Neural crest cell (in vitro differentiated cells): Measurements from ENCODE around the gene CLCN7. TPM values are rescaled to one million over a fixed set of nuclear protein-coding genes. Genes with fewer than 3 reads are reported as not detected.

Experiments used
- DNase-seq: peaks from one replicate; pipeline ENCODE4 v3.0.0; 2021; ENCODE audit warnings: low read depth, mixed read lengths, low spot score
- H3K27ac Mint-ChIP-seq: one replicate; pipeline ENCODE4 v1.8.0; 2021; ENCODE audit warnings: mild to moderate bottlenecking, mixed read lengths; ENCODE audit not compliant: unreplicated experiment
- H3K27me3 Mint-ChIP-seq: 2 replicates; pipeline ENCODE4 v1.8.0; 2021; ENCODE audit warnings: low read depth, mild to moderate bottlenecking, mixed read lengths
- H3K36me3 Mint-ChIP-seq: 2 replicates; pipeline ENCODE4 v1.8.0; 2021; ENCODE audit warnings: low read depth, mild to moderate bottlenecking, mixed read lengths
- H3K4me1 Mint-ChIP-seq: 2 replicates; pipeline ENCODE4 v1.8.0; 2021; ENCODE audit warnings: mixed read lengths
- H3K4me3 Mint-ChIP-seq: one replicate; pipeline ENCODE4 v1.8.0; 2021; ENCODE audit warnings: mild to moderate bottlenecking, mixed read lengths
- H3K9me3 Mint-ChIP-seq: 2 replicates; pipeline ENCODE4 v1.8.0; 2021; ENCODE audit warnings: mixed read lengths
- total RNA-seq: library from RNA; stranded (reverse); gene quantifications from 2 replicates; pipeline ENCODE4 v1.2.1, GENCODE V29; 2021
- TF ChIP-seq, protein P1 (sequence below): fragments of 200-600 bp; sonication (generic); conservative IDR thresholded peaks from 2 replicates; pipeline ENCODE4 v1.5.0; 2021; ENCODE audit warnings: antibody characterized with exemption, mild to moderate bottlenecking

Gene CLCN7
- total RNA-seq, 1 donor from 2014 or later: 82.4 TPM

DNA sequence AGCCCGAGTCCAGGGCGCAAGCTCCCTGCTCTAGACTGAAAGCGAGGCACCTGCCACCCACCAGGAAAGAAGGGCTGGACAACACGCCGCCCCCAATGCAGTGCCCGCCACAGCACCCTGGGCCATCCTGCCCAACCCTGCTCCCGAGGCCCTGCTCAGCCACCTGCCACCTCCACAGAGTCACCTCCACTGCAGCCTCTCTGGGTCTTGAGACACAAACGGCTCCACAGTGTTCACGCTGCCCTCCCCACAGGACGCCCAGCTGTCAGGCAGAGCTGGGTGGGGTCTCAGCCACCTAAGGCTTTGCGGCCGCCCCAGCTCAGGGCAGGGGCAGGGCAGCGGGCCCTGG is 9.3 kb downstream of the CLCN7 start:
- H3K27ac Mint-ChIP-seq: no peak overlapping the region
- H3K4me1 Mint-ChIP-seq: peaks cover 4% of the 10 kb centered on the region
- no peaks in the 10 kb centered on the region for H3K9me3 Mint-ChIP-seq
- H3K4me3 Mint-ChIP-seq: no peak overlapping the region
- H3K36me3 Mint-ChIP-seq: no peaks in the 10 kb centered on the region
- TF ChIP-seq, protein P1, sequence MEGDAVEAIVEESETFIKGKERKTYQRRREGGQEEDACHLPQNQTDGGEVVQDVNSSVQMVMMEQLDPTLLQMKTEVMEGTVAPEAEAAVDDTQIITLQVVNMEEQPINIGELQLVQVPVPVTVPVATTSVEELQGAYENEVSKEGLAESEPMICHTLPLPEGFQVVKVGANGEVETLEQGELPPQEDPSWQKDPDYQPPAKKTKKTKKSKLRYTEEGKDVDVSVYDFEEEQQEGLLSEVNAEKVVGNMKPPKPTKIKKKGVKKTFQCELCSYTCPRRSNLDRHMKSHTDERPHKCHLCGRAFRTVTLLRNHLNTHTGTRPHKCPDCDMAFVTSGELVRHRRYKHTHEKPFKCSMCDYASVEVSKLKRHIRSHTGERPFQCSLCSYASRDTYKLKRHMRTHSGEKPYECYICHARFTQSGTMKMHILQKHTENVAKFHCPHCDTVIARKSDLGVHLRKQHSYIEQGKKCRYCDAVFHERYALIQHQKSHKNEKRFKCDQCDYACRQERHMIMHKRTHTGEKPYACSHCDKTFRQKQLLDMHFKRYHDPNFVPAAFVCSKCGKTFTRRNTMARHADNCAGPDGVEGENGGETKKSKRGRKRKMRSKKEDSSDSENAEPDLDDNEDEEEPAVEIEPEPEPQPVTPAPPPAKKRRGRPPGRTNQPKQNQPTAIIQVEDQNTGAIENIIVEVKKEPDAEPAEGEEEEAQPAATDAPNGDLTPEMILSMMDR: no peak
- DNase-seq: no peak
- no peaks in the 10 kb centered on the region for H3K27me3 Mint-ChIP-seq

DNA sequence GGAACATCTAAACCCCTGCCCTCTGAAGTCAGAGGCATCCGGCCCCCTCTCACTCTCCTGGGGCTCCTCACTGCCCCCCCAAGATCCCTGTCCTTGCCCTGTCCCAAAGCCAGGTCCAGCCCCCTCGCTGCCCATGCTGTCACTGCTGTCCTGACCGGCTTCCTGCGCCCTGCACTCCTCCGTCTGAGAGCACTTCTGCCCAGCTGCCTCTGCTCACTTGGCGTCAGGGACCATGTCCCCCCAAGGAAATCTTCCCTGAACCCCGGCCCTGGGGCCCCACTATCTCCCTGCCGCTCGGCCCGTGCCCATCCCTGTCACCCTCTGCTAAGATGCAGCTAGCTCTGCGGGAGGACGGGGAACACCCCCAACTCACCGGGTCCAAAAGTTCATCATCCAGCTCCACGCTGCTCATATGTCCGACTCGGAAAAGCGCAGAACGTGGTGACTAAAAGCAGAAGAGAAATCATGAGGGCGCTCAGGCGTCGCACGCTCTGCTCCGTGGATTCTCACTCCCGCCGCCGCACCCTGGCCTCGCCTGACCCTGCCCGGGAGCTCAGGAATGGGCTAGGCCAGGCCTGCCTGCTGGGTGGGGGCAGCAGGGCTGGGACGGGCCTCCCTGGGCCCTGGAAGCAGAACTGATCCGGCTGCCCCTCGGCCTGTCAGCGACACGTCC is 9.8 kb downstream of the CLCN7 start:
- H3K36me3 Mint-ChIP-seq: no peaks in the 10 kb centered on the region
- H3K9me3 Mint-ChIP-seq: no peaks in the 10 kb centered on the region
- no peak overlapping the region for H3K27ac Mint-ChIP-seq
- TF ChIP-seq, protein P1: no peak
- no peak for DNase-seq
- H3K27me3 Mint-ChIP-seq: no peaks in the 10 kb centered on the region
- no peak overlapping the region for H3K4me3 Mint-ChIP-seq
- no peaks in the 10 kb centered on the region for H3K4me1 Mint-ChIP-seq

DNA sequence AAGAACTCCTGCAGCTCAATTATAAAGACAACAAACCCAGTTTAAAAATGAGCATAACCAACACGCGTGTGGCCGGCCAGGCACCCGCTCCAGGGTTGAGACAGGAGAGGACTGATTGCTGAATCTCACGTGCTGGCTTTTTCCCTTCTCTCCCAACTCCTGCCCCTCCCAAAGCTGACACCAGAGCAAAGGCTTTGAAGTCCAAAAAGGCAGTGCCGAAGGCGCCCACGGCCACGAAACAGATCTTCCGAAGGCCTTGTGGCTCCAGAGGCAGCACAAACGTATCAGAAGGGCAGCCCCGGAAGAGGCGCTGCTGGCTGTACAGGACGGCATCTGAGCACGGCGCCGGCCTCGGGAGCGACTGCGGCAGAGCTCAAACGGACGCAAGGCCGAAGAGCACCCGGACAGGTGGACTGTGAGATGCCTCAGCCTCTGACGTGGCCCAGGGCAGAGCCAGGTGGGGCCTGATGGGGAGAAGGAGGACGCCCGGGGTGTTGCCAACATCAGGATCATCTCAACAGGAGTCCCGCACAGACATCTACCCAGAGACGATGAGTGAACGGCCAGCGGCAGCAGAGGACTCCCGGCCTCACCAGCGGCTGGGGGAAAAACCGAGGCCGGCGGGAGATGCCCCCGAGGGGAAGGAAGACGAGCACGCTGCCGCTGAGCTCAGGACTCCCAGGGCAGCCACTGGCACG is 10.5 kb downstream of the CLCN7 start:
- Mint-ChIP-seq H3K9me3 (no peaks in the 10 kb centered on the region), H3K27me3 (no peaks in the 10 kb centered on the region), H3K4me1 (no peaks in the 10 kb centered on the region), H3K36me3 (no peaks in the 10 kb centered on the region), H3K27ac (no peak overlapping the region), H3K4me3 (no peak overlapping the region)
- TF ChIP-seq, protein P1: no peak
- DNase-seq: no peak

DNA sequence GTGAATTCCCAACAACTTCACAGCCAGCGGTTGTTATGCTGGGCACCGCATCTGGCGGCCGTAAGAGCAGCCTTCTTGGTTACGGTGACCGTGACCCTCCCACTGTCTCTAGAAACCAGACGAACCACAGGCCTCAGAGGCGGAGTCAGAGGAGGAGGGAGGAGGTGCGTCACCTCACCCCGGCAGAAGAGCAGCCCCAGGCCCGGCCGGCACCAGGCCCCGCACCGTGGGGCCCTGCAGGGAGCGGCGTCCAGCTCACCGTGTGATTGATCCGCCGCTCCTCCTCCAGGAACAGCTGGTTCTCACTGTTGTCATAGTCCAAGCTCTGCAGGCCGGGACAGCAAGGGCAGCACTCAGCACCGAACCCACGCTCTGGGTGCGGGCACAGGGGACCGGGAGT is 13.7 kb downstream of the CLCN7 start:
- no peak overlapping the region for H3K4me3 Mint-ChIP-seq
- TF ChIP-seq, protein P1: no peak
- no peaks in the 10 kb centered on the region for H3K36me3 Mint-ChIP-seq
- H3K9me3 Mint-ChIP-seq: no peaks in the 10 kb centered on the region
- H3K4me1 Mint-ChIP-seq: no peaks in the 10 kb centered on the region
- no peak overlapping the region for H3K27ac Mint-ChIP-seq
- no peaks in the 10 kb centered on the region for H3K27me3 Mint-ChIP-seq
- no peak for DNase-seq

DNA sequence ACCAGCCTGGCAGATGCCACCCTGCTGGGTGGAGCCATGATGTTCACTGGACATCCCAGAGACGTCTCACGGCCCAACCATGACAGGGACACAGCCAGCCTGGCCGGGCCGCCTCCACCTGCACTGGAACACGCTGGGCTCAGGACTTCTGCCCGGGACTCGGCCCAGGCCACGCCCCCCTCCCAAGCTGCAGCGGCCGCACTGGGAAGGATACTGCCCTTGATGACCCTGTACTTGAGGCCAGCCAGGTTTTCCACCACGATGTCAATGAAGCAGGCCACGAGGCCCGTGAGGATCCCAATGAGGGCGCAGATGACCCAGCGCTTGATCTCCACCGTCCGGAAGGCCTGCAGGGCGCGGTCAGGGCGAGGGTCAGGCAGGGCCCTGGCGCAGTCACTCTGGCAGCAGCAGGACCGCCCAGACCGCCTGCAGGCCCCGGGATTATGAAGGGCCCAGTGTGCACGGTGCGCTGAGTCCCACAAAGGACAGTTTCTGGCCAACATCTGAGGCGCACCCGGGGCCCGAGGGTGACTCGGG is 14.2 kb downstream of the CLCN7 start:
- no peaks in the 10 kb centered on the region for H3K36me3 Mint-ChIP-seq
- TF ChIP-seq, protein P1: no peak
- H3K4me3 Mint-ChIP-seq: no peak overlapping the region
- H3K27ac Mint-ChIP-seq: no peak overlapping the region
- no peak for DNase-seq
- H3K27me3 Mint-ChIP-seq: no peaks in the 10 kb centered on the region
- no peaks in the 10 kb centered on the region for H3K4me1 Mint-ChIP-seq
- H3K9me3 Mint-ChIP-seq: no peaks in the 10 kb centered on the region
